GM18511 (cell line): ENCODE data around the gene REV1.
"Not testable (repeated sequence)": the region's sequence is repeated elsewhere in the genome, so short reads cannot be mapped to it uniquely, and the experiment has no call there.

Experiments
- ATAC-seq: cut with Tn5 transposase; IDR thresholded peaks from one replicate; pipeline ENCODE4 v1.9.1; 2021; ENCODE audit warnings: mild to moderate bottlenecking, moderate library complexity; ENCODE audit not compliant: unreplicated experiment

The REV1 gene

DNA sequence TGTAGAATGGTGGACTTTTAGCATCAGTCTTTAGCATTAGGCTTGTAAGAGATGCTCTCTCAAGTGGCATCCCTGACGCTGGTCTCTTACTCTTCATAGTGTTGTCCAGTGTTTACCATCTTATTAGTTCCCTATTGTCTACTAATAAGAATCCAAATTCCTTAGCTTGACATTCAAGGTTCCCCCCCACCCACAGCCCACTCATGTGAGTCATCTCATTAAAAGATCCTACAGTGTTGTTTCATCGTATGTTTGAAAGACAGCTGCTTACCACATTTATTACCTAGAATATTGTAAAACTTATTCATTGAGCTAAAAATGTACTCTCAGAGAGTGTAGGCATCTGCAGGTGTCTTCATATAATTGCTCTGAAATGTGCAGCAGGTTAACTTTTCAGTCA lies 124.2 kb downstream of the REV1 start:
- no peak for ATAC-seq

DNA sequence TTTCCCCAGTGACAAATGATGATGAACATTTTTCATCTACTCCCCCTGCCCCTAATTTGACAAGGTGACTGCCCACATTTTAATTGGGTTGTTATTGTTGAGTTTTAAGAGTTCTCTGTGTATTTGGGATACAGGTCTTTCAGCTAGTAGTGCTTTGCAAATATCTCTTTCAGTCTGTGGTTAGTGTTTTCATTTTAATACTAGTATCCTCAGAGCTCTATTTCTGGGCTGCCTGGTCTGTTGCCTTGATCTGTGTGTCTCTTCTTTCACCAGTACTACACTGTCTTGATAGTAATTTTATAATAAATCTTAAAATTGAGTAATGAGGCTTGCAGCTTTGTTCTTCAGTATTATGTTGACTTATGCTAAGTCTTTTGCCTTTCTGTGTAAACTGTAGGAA lies 133.0 kb downstream of the REV1 start:
- ATAC-seq: peak; percentile 68

DNA sequence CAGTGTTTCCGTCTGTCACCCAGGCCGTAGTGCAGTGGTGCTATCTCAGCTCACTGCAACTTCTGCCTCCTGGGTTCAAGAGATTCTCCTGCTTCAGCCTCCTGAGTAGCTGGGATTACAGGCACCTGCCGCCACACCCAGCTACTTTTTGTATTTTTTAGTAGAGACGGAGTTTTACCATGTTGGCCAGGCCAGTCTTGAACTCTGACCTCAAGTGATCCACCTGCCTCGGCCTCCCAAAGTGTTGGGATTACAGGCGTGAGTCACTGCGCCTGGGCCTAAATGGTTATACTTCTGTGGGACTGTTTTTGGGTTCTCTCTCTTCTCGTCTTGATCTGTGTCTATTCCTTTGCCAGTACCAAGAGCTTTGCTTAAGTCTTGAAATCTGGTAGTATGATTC lies 135.0 kb downstream of the REV1 start:
- not testable (repeated sequence) for ATAC-seq

DNA sequence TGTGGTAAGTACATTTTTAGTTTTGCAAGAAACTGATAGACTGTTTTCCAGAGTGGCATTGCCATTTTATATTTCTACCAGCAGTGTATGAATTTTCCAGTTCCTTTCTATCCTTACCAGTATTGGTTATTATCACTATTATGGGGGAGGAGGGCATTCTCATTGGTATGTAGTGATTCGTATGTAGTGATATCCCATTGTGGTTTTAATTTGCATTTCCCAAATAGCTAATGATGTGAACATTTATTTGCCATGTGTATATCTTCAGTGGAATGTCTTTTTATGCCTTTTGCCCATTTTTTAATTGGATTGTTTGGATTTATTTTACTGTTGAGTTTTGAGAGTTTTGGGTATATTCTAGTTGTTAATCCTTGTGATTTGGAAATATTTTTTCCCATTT lies 135.7 kb downstream of the REV1 start:
- ATAC-seq: no peak
